Stimulated activated CD8-positive, alpha-beta memory T cell treated with anti-CD3 and anti-CD28 coated beads, Interleukin-12 subunit alpha, Interleukin-12 subunit beta, amount 100 ng/mL, for 1 hour (primary cell): ENCODE data around the gene SPPL3.

ENCODE experiments used
- DNase-seq: peaks from one replicate; pipeline ENCODE4 v3.0.0-alpha.2; 2020; ENCODE audit warnings: low read depth

The SPPL3 gene

DNA sequence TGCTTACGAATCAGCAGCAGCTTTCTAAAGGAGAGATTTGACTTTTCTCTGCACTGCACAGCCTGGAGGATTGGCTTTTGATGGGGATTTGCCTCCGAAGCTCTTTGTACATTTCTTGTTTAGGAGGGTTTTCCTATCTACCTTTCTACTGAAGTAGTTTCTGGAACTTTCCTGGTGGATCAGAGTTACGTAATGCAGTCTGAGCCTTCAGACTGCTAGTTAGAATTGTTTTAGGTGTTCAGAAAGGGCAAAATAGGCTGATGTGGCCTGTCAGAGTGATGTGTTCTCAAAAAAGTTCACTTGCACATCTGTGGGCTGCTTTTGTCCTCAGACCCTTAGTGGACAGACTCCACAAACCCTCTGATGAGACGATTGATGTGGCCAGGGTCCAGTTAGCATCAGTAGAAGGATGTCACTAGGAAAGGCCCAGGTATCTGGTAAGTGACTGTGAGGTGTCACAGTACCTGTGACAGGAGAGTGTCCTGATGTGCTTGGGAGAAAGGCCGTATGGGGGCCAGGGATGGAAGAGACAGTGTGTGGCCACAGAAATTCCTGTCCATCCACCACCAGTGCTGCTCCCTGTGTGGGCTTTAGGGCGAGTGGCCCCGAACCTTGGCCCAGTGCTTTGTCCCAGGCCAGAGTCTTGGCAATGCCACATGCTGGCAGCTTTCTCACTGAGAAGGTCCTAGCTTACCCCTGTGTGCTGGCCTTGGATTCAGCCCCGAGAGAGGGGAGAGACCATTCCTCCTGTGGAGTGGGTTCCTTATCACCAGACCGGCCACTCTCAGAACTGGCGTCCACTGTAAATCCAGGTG lies 183.0 kb downstream of the SPPL3 start:
- DNase-seq: no peak

DNA sequence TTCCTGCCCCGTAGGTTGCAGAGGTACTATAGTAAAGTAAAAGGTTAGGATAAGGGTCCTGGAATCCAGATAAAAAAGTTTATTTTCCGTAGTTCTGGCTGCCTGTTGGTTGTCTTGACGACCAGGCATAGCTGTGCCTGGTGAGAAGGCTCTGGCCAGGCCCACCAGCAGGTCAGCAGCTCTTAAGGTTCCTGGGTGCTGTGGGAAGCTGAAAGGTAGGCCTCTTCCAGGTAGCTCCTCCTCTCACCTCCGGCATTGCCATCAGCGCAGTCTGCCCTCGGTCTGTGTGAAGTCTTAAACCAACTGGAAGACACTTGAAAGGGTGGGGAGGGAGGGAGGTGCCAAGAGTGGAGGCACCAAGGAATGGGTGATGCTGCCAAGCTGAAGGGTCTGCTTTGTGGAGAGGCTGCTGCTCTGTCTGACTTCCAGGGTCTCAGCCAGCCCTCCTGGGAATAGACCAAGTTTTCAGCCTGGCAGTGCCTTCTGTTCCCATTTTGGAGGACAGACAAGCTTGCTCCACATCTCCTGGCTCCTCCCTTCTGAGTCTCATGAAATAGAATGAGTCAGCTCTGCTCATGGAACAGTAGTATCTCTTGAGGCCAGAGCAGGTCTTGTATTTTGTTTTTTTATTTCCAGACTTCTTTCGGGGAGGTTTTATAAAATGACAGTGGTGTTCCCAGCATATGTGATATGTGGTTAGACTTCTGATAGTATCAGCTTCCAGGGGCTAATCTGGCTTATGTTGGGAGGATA lies 183.7 kb downstream of the SPPL3 start:
- DNase-seq: no peak

GRCh38 chr12:120719496-120720233 lies 184.5 kb downstream of the SPPL3 start:
- DNase-seq: no peak

DNA sequence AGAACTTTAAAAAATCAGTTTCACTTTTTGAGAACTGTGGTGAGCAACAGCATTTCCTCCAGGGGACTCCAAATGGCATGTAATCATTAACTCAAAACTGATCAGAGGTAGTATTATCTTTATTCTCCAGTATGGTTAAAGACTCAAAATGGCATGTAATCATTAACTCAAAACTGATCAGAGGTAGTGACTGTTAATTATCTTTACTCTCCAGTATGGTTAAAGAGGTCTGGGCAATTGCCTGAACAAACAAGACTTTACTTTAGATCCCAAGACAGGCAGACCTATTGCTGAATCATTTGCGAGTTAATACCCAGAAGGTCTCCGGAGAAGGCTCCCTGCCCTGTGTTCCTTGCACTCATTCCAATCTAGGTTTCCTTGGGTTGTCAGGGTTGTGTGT lies 185.1 kb downstream of the SPPL3 start:
- no peak for DNase-seq

DNA sequence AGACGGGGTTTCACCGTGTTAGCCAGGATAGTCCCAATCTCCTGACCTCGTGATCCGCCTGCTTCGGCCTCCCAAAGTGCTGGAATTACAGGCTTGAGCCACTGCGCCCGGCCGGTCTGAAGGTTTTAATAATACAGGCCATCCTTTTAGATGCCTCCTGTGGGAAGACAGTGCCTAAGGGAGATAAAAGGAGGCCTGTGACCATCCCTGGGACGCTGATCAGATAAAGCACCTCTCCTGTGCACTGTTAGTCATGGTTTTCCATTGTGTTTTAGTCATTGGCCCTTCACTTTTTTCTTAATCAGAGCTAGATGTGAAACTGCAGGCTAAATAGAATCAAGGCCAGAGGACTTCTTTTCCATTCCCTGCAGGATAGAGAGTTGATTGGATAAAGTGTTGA lies 186.1 kb downstream of the SPPL3 start:
- no peak for DNase-seq

- peak; percentile 68 for DNase-seq
Measured at GRCh38 chr12:120713861-120714482, 190.2 kb downstream of the SPPL3 start.

DNA sequence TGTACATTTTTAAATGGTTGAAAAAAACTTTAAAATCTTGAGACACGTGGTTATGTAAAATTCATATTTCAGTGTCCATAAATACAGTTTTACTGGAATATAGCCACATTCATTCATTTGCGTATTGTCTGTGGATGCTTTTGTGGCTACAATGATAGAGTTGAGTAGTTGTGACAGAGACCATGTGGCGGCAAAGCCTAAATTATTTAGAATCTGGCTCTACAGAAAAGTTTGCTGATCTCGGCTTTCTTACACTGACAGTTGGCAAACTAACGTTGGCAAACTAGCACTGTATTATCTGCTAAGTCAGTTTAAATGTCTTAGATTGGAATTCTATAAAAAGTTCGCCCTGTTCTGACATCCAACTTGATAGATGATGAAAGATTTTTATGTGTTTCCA lies 191.5 kb downstream of the SPPL3 start:
- DNase-seq: no peak
